Heart right ventricle (tissue), 16 donors: ENCODE measurements around the gene ACTR3. TPM values are rescaled to one million over a fixed set of nuclear protein-coding genes. Genes with fewer than 3 reads are reported as not detected.
A peak's percentile ranks its signal among the peaks of the same experiment; 100 is the strongest.

Experiments
- ATAC-seq, 8 donors: fragments of 200-7000 bp; cut with Tn5 transposase; one replicate each; pipeline ENCODE4 v1.9.1; 2020; ENCODE audit warnings: mild to moderate bottlenecking in 8 of 8, moderate library complexity in 8 of 8, moderate number of reproducible peaks in 1 of 8
- DNase-seq, 2 donors: peaks; one replicate each; pipeline ENCODE4 v3.0.0-alpha.2; 2020
- H3K27ac ChIP-seq, 10 donors: fragments of 200-600 bp; sonication (generic) in 2 of 10; one replicate each; pipeline versions ENCODE4 v1.5.0 to v1.8.0; 2020 to 2022; ENCODE audit warnings: mild to moderate bottlenecking in 3 of 10
- H3K27me3 ChIP-seq, 7 donors: fragments of 200-600 bp; one replicate each; pipeline ENCODE4 v1.8.0; 2021 to 2022; ENCODE audit warnings: mild to moderate bottlenecking in 2 of 7
- H3K36me3 ChIP-seq, 9 donors: fragments of 200-600 bp; sonication (generic) in 1 of 9; one replicate each; pipeline versions ENCODE4 v1.5.0 to v1.8.0; 2020 to 2022; ENCODE audit warnings: mild to moderate bottlenecking in 2 of 9
- H3K4me1 ChIP-seq, 9 donors: fragments of 200-600 bp; sonication (generic) in 1 of 9; one replicate each; pipeline versions ENCODE4 v1.5.0 to v1.8.0; 2020 to 2022; ENCODE audit warnings: mild to moderate bottlenecking in 4 of 9
- H3K4me3 ChIP-seq, 10 donors: fragments of 200-600 bp; sonication (generic) in 2 of 10; one replicate each; pipeline versions ENCODE4 v1.5.0 to v1.8.0; 2020 to 2022; ENCODE audit warnings: mild to moderate bottlenecking in 7 of 10, moderate library complexity in 2 of 10
- H3K9me3 ChIP-seq, 11 donors: fragments of 200-600 bp in 10 of 11; sonication (generic) in 2 of 11; one replicate each; pipeline versions ENCODE4 v1.5.0 to v1.8.0; 2013 to 2022; ENCODE audit warnings: mild to moderate bottlenecking in 2 of 11, control low read depth in 1 of 11, moderate library complexity in 1 of 11
- CTCF ChIP-seq, 9 donors: fragments of 200-600 bp; sonication (generic) in 2 of 9; IDR thresholded peaks; one replicate each; pipeline versions ENCODE4 v1.5.0 to v1.8.0; 2021 to 2022; ENCODE audit warnings: antibody characterized with exemption in 9 of 9, mild to moderate bottlenecking in 5 of 9, moderate library complexity in 1 of 9
- WGBS, 2 donors: extraction: QIAGEN DNeasy Blood & Tissue Kit; methylation state at CpG; one replicate each; pipeline ENCODE4 v1.1.7; 2013; ENCODE audit warnings: inconsistent platforms in 1 of 2; 5-methylcytosine and 5-hydroxymethylcytosine counted together
- intact Hi-C, 10 donors: fragments of 100-400 bp; cut with DNase I; formaldehyde crosslinking; loops; one replicate each; pipeline versions ENCODE4 v1.11.1 to v1.14.2; 2022
- polyA plus RNA-seq, 2 donors: library from polyadenylated mRNA; stranded (reverse); fragments of 200-250 nt; gene quantifications; one replicate each; pipeline ENCODE4 v1.2.3, GENCODE V29; 2013
- total RNA-seq, 10 donors: library from RNA; stranded (reverse); fragmentation: NEBNext Ultra II Directional in 3 of 10; extraction: Animal tissue kit (Norgen Biotek cat#: 25700) in 3 of 10; gene quantifications; one replicate each; pipeline versions ENCODE4 v1.2.1 to v1.2.4, GENCODE V29; 2021 to 2023
- donor health status: Arrhythmogenic right ventricular cardiomyopathy.
- donor health status: ischemic (EF 13 %, LVEDD 7.1; RV severe dilation, severe dysfunction).
- donor health status: healthy with polysubstance abuse.
- donor health status: DM: no; HTN: yes; CAD: no.
- donor health status: DM: no; HTN: no; CAD: no.
- donor health status: ischemic (EF 25% LVEDD 6.9; RV normal size, moderate dysfunction).
- donor health status: ischemic (EF 25% LVEDD 5.7; RV mildly dilated, moderate dysfunction).
- donor health status: healthy.
- donor health status: DM: yes; HTN: yes; CAD: no.
- donor health status: Ischemic cardiomyopathy.
- donor health status: ischemic (EF 35%, LVEDD 5.7; RV mildly dilated, moderate dysfunction).
- donor health status: nonischemic (EF 11% LVEDD 7.7; RV severe dilation, severe dysfunction).
- donor health status: DM: yes; HTN: yes; CAD: no.
- donor health status: PGD.
- donor health status: ischemic (EF 29% LVEDD 5.4; RV normal size, mild dysfunction).
- donor health status: nonischemic (EF 23%, LVEDD 6.1; RV moderate dilation, normal function).

The ACTR3 gene
- total and polyA plus RNA-seq, 12 donors: 12.7 to 167 (median 112) TPM

GRCh38 chr2:114006460-114006859 lies 116.6 kb downstream of the ACTR3 start:
- 91 to 93% methylated on average over 3 of the region's 3 CpGs for WGBS, 2 donors
- ATAC-seq (no peak), DNase-seq (no peak)
- H3K4me1 ChIP-seq: no peaks in the 10 kb centered on the region
- no peak overlapping the region for H3K4me3 ChIP-seq
- peaks cover 0 to 6% (median 0%) of the 10 kb centered on the region in 7 donors for H3K27me3 ChIP-seq
- H3K36me3 ChIP-seq: no peaks in the 10 kb centered on the region
- intact Hi-C loops: no loop called here
- no peak for TF ChIP-seq CTCF (IDR thresholded peaks at IDR 0.05)
- no peaks in the 10 kb centered on the region for H3K9me3 ChIP-seq
- no peak overlapping the region for H3K27ac ChIP-seq

GRCh38 chr2:114007436-114007835 lies 117.5 kb downstream of the ACTR3 start:
- Histone ChIP-seq H3K36me3 (no peaks in the 10 kb centered on the region), H3K9me3 (no peaks in the 10 kb centered on the region), H3K27ac (no peak overlapping the region), H3K4me1 (no peaks in the 10 kb centered on the region), H3K27me3 (peaks cover 0 to 6% (median 0%) of the 10 kb centered on the region in 7 donors), H3K4me3 (no peak overlapping the region)
- ATAC-seq: no peak
- intact Hi-C loops: no loop called here
- TF ChIP-seq CTCF (IDR thresholded peaks at IDR 0.05): no peak
- WGBS, 2 donors: 90 to 92% methylated on average over 3 of the region's 3 CpGs
- DNase-seq: no peak

GRCh38 chr2:114008720-114009119 lies 118.8 kb downstream of the ACTR3 start:
- Histone ChIP-seq H3K4me3 (no peak overlapping the region), H3K4me1 (no peaks in the 10 kb centered on the region), H3K27ac (no peak overlapping the region), H3K27me3 (peaks cover 0 to 6% (median 0%) of the 10 kb centered on the region in 7 donors), H3K9me3 (peaks cover 0 to 3% (median 0%) of the 10 kb centered on the region in 11 donors), H3K36me3 (no peaks in the 10 kb centered on the region)
- DNase-seq (no peak), ATAC-seq (no peak)
- WGBS, 2 donors: 76 to 84% methylated on average over 4 of the region's 4 CpGs
- intact Hi-C loops: no loop called here
- TF ChIP-seq CTCF (IDR thresholded peaks at IDR 0.05): no peak

GRCh38 chr2:114009205-114009944 lies 119.5 kb downstream of the ACTR3 start:
- no peak overlapping the region for H3K27ac ChIP-seq
- no peak overlapping the region for H3K4me3 ChIP-seq
- peaks cover 0 to 9% (median 0%) of the 10 kb centered on the region in 11 donors for H3K9me3 ChIP-seq
- DNase-seq (no peak), ATAC-seq (peak in 4 of 8 donors; percentile 17 to 52 (median 33))
- intact Hi-C loops: no loop called here
- TF ChIP-seq CTCF (IDR thresholded peaks at IDR 0.05): no peak
- no peaks in the 10 kb centered on the region for H3K36me3 ChIP-seq
- WGBS, 2 donors: 68 to 69% methylated on average over 7 of the region's 7 CpGs
- H3K4me1 ChIP-seq: no peaks in the 10 kb centered on the region
- peaks cover 0 to 6% (median 0%) of the 10 kb centered on the region in 7 donors for H3K27me3 ChIP-seq
